NCI-H345 treated with DMSO at 0.1 percent for 48 hours (cell line): Measurements from ENCODE around the gene SHD.
"Not testable (repeated sequence)": the region's sequence is repeated elsewhere in the genome, so short reads cannot be mapped to it uniquely, and the experiment has no call there.

Source experiments
- DNase-seq: peaks from one replicate; lab custom pipeline; 2025; ENCODE audit not compliant: unreplicated experiment; lab: John Stamatoyannopoulos, UW

The SHD gene

DNA sequence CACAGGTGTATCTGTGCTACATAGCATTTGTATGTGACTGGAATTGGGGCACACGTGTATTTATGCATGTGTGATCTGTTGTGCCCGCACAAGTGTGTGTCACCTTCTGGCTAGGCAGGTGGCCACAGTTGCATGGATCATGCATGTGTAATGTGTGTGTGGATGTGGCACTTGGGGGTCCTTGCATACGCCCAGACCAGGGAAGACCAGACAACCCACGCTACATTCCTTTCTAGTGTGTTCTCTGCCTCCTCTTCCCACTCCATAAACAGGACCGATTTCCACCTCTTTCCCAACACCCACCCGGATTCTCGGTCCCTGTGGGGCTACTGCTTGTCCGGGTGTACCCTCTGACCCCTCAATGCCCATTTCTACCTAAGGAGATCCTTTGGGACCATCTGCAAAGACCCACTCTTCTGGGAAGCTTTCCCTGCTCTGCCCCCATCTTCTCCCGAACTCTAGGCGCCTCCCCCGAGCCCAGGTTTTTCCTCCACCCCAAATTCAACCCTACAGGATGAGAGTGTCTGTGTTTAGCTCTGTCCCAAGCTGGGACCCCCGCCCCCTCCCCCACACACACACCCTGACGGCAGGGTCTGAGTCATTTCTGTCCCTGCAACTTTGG is 47.3 kb downstream of the SHD start:
- DNase-seq: no peak

DNA sequence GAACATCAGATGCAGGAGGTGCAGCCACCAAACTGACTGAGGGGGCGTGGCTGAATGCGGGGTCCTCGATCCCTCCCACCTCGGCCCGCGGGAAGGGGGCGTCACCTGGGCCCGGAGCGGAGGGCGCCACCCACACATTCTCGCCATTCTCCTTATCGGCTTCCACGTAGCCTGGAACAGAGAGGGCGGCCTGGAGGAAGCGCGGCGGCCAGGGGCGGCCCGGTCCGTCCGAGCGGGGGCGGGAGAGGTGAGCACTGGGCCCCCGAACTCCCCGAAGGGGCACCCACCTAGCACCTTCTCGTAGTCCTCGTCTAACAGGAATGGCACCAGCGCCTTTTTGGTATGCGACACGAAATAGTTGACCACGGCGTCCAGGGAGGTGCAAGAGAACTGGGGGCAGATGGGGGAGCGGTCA is 47.8 kb downstream of the SHD start:
- no peak for DNase-seq

DNA sequence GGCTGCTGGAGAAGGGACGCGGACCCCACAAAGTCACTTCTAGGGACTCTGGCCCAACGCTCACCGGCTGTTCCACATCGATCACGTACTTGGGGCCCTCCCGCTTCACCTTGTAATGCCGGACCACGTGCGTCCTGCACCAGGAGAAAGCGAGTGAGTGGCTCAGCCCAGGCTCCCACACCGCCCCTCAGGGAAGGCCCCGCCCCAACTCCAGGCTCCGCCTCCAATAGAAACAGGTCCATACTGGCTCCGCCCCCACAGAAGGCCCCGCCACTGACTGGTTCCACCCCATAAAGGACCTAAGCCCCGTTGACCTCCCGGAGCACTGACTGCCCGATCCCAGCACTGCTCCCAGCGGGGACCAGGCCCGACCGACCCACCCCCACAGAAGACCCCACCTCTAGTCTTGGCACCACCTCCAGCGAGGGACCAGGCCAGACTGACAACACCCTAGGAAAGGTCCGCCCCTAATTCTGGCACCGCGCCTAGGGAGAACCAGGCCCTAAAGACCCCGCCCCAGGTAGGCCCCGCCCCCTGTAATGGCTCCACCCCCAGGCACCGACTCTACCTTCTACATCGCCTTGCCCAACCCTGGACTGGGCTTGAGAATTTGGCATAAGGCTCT is 48.3 kb downstream of the SHD start:
- peak; percentile 73 for DNase-seq

DNA sequence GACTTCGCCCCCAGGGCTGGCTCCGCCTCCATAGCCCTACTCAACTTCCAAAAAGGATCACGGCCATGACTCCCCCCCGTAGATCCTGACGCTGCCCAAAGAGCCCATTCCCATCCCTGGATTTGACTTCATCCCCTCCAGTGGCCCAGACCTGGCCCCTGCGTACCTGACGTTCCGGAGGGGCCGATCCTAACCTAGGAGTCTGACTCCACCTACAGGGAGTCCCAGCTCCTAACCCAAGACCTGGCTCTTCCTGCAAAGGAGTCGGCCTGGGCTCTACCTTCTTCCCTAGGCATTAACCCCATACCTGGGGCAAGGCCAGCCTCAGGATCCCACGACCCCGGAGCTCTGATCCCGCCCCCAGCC is 48.8 kb downstream of the SHD start:
- no peak for DNase-seq

DNA sequence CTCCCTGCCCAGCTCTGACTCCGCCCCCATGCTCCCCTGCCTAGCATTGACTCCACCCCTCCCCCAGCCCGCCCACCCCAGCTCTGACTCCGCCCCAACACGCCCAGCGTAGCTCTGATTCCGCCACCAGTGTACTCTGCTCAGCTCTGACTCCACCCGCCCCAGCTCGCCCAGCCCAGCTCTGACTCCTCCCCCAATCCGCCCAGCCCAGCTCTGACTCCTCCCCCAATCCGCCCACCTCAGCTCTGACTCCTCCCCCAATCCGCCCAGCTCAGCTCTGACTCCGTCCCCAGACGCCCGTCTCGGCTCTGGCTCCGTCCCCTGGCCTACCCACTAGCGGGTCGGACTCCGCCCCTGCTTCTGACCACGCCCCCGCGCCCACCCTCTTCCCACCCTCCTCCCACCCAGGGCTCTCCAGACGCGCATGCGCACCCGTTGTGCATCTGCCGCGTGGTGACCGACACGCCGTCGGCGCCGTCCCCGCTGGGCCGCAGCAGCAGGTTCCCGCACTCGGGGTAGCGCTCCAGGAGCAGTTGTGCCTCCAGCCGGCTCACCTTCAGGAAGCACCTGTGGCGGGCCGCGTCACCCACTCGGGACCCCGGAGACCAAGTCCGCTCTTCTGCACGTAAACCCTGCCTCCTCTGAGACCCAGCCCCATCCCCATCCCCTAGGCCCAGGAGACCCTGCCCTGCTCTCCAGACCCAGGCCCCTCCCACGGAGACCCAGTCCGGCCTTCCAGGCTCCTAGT is 49.4 kb downstream of the SHD start:
- peak; percentile 99 for DNase-seq

DNA sequence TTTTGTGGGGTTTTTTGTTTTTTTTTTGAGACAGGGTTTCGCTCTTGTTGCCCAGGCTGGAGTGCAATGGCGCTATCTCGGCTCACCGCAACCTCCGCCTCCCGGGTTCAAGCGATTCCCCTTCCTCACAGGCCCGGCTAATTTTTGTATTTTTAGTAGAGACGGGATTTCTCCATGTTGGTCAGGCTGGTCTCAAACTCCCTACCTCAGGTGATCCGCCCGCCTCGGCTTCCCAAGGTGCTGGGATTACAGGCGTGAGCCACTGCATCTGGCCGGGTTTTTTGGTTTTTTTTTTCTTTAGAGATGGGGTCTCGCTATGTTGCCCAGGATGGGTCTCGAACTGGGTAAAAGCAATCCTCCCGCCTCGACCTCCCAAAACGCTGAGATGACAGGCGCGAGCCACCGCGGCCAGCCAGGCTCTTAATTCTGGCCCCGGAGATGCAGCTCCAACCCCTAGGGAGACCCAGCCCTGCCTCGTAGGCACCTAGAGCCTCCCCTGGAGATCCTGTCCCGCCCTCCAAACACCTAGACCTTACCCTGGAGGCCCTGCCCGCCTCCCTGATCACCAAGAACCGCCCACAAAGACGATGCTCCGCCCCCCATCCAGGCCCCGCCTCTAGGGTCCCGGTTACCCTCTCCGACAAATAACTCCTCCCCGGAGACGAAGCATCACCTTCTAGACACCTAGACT is 50.1 kb downstream of the SHD start:
- DNase-seq: not testable (repeated sequence)

DNA sequence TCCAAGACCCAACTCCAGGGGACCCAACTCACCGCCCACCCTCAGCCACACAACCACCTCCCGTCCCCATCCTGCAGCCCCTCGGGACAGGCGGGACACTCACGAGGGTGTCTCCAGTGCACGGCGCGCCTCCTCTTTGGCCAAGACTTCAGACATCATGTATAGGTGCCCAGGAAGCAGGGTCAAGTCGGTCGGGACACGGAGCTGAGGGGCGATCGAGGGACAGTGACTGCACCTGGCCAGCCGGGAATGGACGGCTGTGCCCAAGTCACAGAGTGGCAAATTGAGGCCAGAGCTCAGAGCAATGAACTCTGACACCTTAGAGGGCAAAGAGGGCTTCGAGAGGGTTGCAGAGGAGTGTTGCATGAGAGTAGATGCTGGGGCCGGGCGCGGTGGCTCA is 50.8 kb downstream of the SHD start:
- no peak for DNase-seq

DNA sequence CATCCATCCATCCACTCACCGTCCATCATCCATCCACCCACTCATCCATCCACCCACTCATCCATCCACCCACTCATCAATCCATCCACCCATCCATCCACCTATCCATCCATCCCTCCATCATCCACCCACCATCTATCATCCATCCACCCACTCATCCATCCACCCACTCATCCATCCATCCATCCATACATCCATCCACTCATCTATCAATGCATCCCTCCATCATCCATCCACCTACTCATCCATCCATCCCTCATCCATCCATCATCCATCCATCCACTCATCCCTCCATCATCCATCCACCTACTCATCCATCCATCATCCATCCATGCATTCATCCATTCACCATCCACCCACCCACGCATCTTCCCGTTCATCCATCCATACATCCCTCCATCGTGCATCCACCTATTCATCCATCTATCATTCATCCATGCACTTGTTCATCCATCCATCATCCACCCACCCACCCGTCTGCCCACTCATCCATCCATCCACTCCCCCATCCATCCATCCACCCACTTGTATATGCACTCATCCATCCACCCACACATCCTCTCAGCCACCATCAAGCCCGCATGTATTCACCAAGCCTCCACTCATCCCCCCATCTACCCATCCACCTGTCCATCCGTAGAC is 56.0 kb downstream of the SHD start:
- DNase-seq: no peak

DNA sequence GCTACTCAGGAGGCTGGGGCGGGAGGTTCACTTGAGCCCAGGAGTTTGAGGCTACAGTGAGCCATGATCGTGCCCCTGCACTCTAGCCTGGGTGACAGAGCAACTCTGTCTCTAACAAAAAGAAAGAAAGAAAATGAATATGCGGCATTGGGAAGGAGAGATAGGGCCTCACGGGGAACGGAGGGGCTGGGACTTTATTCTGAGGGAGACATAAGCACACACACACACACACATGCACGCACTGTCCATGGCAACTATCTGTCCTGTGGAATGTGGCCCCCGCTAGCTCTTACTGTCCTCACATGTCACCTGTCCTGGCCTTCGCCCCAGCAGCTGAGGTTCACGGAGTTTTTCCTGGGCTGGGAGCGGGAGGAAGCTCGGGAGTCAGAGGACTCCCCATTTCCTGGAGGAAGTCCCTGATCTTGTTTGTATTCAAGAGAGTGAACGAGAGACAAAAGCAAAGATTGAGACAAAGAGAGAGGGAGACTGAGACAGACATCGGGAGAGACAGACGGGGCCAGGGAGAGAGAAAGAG is 58.9 kb downstream of the SHD start:
- no peak for DNase-seq

DNA sequence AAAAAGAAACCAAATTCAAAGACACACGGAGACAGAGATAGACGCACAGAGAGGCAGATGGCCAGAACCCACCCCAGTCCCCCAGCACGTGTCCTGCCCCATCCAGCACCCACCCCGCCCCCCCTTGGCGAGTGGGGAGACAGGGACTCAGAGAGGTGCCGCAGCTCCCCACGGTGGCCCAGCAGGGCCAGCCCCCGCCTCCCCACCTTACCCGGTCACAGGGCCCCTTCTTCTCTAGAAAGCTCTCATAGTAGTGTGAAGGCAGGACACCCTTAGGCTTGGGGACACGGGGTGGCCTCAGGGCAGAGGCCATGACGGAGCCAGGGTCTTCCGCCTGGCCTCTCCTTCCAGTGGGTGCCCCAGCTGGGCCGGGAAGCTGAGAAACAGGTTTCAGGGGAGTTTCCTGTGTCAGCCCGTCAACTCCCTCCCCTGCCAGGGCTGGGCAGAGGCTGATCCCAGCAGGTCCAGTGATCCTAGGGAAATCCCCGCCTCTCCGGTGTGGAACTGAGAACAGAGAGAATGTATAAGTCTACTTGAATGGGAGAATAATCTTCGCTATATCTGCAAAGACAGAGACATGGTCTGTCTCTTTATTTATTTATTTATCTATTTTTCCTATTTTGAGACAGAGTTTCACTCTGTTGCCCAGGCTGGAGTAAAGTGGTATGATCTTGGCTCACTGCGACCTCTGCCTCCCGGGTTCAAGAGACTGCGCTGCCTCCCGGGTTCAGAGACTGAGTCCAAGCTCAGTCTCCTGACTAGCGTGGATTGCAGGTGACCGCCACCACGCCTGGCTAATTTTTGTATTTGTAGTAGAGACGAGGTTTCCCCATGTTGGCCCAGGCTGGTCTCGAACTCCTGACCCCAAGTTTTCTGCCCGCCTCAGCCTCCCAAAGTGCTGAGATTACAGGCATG is 59.6 kb downstream of the SHD start, which contains the start of gene STAP2:
Gene STAP2, minus strand, starts transcription at position 387 of the 915 bp plus-strand sequence. Its CDS starts 74 bp downstream, at position 313.
- no peak for DNase-seq
